CD4-positive, alpha-beta T cell treated with Interleukin-15 for 1 hour (primary cell): ENCODE measurements around the gene MARCHF9.
A peak's percentile ranks its signal among the peaks of the same experiment; 100 is the strongest.

ENCODE experiments used
- DNase-seq: peaks from one replicate; pipeline ENCODE4 v3.0.0-alpha.2; 2020

The MARCHF9 gene

GRCh38 chr12:57756406-57757341, 1.8 kb downstream of the MARCHF9 start:
- peak; percentile 74 for DNase-seq

DNA sequence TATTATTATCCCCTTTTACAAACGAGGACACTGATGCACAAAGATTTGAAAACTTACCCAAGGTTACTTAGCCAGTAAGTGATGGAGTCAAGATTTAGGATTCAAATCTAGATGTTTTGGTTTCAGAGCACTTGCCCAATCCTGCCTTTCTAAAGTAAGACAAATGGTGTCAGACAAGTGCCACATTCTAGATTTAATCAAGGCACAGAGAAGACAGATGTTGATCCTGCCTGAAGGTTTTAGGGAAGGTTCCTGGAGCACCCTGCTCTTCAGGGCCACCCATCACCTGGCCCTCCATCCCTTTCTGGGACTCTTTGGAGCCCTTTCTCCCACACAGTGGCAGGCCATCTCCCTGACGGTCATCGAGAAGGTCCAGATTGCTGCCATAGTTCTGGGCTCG, 2.9 kb downstream of the MARCHF9 start:
- DNase-seq = no peak

GRCh38 chr12:57758552-57759359, 3.9 kb downstream of the MARCHF9 start:
- no peak for DNase-seq

GRCh38 chr12:57759360-57759980, 4.6 kb downstream of the MARCHF9 start:
- no peak for DNase-seq

DNA sequence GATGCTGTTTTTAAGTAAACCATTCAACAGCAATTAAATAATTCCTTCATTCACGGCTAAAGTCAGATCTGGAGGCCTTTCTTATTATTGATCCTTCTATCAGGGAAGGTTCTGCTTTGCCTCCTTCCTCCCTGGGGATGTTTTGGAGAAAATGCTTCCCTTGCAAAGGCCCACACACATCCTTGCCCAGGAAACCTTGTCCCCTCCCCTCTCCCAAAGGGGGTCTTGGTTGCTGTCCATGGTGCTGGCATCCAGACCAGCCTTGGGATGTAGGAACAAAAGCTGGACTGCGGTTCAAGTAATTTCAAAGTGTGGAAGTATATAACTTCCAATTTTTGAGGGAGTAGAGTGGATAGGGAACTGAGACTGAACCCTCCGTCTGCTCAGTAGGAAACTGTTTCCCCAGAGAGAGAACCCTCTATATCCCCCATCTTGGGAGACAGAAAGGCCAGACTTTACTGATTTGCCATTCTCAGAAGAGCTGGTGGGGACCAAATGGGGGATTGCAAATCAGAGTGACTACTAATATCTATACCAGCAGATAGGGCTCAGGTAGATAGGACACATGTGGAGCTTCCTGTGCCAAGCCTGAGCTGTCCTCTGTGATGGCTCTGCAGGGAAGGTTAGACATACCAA, 5.6 kb downstream of the MARCHF9 start:
- DNase-seq = no peak

DNA sequence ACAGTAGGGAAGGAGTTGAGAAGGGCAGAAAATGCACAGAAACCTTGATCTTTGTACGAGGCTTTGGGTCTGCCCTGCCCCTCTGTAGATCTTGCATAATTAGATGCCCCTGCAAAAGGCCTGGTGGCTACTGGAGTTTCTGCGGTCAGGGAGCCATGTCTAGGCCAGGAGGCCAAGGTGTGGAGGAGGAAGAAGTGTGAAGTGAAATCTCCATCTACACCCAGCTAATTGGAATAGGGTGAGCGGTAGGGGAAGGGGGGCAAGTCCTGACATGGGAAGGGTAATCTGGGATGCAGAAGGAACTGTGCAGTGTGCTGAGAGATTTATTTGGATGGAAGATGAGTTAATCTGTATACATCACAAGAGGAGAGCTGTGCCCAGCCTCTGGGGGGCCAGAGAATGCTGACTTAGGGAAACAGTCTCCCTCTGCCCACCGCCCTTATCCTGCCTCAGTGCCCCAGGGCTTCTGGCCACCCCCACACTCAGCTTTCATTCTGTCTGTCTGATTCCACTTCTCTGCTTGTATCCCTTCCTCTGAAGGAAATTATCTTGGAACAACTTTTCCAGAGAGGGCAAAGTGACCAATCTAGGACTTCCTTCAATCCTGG, 6.6 kb downstream of the MARCHF9 start:
- DNase-seq = no peak

GRCh38 chr12:57762463-57762862, 7.6 kb downstream of the MARCHF9 start:
- no peak for DNase-seq

DNA sequence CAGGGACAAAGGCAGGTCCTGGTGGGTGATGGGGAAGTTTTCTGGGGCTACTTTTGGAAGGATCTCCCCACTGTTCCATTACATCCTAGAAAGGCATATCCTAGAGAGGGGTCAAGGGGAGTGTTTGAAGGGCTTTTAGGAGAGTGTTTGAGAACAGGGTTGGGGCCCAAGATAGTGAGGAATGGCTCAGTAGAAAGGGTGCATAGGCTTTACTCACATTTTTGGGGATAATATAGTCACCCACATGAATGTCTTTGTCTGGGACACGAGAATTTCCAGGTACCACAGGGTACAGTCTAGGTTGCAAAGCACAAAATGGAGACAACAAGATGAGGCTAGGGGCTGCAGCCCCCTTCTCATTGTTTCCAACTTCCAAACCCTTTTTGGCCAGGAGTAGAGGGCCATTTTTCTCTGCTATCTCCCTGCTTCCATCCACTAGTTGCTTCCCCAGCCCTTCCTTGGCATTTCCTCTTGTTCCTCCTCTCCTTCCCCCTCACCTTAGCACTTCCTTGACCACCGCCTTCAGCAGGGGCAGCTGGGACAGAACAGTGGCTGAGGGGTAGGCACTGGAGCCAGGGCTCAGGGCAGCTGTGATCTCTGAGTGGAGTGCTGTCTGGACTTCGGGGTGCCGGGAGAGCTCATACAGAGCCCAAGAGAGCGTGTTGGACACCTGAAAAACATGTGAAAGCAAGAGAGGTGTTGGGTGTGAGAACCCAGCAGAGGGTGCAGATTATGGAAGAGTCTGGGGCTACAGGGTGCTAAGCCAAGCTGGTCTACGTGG, 9.2 kb downstream of the MARCHF9 start:
- no peak for DNase-seq

DNA sequence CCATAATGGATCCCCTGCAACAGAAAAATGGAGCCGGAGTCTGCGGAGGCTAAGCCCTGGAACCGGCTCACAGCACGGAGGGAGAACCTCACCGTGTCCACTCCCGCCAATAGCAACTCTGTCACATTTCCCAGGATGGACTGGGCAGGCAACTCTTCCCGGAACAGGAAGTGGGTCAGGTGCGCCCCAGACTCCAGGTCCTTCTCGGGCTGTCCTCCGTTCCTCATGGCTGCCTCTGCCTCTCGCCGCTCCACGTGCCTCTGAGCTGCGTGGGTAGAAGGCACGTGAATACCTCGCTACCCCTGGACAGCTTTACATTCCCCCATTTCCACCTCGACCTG, 9.7 kb downstream of the MARCHF9 start:
- no peak for DNase-seq

GRCh38 chr12:57765003-57765697, 10.2 kb downstream of the MARCHF9 start:
- DNase-seq = peak; percentile 37

DNA sequence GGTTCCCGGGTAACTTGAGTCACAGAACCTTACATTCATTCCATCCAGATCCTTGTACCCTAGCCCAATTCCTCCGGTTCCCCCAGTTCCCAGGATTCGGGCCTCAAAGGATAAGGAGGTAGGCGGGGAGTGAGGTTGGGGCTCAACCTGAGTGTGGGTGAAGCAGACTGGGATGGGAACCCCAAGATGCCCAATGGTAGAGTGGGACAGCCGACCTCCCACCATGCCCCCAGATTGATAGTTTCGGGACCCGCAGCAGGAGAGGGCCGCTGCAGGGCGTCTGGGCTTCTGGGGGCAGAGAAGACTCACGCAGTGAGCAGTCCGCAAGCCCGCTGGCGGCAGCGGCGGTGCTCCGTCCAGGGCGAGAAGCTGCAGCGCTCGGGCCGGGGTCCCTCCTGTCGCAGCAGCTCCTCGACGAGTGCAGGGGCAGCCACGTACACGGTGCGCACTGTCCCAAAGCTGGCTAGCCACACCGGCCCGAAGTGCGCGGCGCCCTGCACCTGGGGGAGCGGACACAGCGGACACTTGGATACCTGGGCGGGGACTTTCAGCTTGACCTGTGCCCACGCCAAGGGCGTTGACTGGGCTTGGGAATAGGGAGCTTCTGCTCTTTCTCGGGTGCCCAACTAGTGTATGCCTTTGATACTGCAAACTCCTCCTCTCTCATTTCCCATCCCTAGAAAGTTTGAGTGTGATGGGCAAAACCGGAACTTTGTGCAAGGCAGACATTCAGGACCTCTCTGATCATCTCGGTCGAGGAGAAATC, 11.0 kb downstream of the MARCHF9 start:
- DNase-seq = no peak

GRCh38 chr12:57766464-57767304, 11.8 kb downstream of the MARCHF9 start, which contains the start of gene CYP27B1:
TSS of gene CYP27B1 (minus strand) at chr12:57767078. CDS start at chr12:57767041, 37 bp downstream.
- no peak for DNase-seq

DNA sequence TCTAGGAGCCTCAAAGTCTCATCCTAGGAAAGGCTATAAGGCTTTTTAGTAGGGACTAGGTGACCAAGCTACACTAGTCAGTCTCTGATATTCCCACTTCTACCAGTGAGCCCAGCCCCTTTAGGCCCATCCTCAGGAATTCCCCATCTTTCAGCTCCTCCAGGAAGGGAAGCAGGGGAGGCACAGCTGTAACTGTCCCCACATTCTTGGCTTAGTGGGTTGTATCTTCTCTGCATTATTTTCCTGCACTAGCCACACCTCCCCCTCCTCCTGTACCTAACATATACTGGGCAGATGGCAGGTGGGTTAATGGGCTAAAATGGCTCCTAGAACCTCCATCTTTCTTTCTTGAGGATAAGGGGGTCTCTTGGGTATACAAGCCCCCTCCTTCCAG, 12.4 kb downstream of the MARCHF9 start:
- no peak for DNase-seq

GRCh38 chr12:57767876-57768275, 13.0 kb downstream of the MARCHF9 start:
- DNase-seq = no peak

DNA sequence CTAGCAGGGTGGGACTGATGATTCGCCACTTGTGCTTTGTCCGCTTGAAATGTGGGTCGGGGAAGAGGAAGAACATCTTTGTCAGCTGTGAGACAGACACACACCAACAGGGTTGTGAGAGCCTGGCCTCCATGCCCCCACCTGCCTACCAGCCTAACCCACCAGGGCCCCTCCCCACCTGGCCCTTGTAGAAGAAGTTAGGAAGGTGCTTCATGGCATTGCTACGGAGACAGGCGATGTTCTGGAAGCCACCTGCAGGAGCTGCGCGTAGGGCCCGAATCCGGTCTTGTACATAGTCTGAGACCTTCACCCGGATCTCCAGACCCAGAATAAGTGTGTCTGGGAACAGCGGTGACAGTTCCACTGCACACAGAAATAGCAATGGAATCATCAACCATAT, 14.7 kb downstream of the MARCHF9 start:
- no peak for DNase-seq

- DNase-seq = no peak
Observed at GRCh38 chr12:57770734-57771133, 15.8 kb downstream of the MARCHF9 start.

DNA sequence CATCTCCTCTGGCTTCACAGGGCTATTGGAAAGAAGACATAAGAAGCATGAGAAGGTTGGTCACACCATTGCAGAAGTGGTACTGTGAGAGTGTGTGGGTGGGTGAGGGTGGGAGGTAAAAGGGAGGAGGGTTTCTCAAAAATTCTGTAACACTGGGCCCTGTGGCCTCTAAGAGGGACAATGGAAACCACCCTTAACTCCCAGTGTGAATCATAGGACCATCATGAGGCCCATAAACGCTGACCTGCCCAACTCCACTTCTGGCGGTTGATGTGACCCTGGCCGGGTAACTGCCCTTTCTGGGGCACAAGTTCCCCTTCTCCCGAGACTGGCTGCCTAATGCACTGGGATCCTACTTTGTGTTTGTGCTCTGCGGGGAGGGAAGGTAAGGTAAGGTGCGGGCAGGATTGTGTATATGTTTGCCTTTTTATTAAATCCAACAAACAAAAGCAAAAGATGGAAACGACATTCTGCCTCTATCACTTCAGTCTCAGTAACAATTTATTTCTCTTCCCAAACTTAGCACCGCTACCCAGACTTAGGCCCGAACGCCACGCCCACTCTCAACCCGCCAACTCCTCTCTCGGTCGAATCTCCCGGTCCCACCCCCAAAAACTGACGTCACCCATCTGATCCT, 16.5 kb downstream of the MARCHF9 start:
- peak; percentile 84 for DNase-seq

DNA sequence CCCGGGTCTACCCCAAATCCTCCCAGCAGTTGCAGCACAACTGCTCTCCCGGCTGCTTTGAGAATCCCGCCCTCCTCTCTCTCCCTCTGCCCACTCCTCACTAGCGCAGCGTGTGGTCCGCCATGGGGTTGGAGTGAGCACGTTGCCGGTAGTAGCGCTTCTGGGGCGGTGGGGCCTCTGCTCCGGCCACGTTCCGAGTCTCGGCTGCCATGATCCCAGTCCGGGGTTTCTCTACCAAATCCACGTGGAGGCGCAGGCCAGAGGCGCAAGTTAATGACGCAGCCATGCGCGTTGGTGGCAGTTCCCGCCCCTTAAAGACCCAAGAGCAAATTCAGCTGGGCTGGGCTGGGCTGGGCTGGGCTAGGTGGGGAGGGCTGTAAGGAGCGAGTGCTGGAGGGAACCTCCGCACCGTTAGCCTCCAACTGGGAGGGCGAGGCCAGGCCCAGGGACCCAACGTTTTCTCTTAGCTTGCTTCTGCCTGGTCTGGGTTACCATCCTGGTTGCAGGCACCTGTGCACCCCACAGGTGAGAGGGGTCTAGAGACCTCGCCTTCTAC, 17.0 kb downstream of the MARCHF9 start, which contains the start of gene METTL1:
TSS of gene METTL1 (minus strand) at position 233 of the 556 bp plus-strand sequence. CDS start at position 211, 22 bp downstream.
- peak; percentile 90 for DNase-seq
